Activated CD4-positive, CD25-positive, alpha-beta regulatory T cell treated with anti-CD3 and anti-CD28 coated beads, Interleukin-2, amount 50 U/mL, for 72 hours (primary cell): Measurements from ENCODE around the gene HEATR3.
A peak's percentile ranks its signal among the peaks of the same experiment; 100 is the strongest.

Experiments
- DNase-seq: peaks from one replicate; pipeline ENCODE4 v3.0.0; 2021

HEATR3 gene

DNA sequence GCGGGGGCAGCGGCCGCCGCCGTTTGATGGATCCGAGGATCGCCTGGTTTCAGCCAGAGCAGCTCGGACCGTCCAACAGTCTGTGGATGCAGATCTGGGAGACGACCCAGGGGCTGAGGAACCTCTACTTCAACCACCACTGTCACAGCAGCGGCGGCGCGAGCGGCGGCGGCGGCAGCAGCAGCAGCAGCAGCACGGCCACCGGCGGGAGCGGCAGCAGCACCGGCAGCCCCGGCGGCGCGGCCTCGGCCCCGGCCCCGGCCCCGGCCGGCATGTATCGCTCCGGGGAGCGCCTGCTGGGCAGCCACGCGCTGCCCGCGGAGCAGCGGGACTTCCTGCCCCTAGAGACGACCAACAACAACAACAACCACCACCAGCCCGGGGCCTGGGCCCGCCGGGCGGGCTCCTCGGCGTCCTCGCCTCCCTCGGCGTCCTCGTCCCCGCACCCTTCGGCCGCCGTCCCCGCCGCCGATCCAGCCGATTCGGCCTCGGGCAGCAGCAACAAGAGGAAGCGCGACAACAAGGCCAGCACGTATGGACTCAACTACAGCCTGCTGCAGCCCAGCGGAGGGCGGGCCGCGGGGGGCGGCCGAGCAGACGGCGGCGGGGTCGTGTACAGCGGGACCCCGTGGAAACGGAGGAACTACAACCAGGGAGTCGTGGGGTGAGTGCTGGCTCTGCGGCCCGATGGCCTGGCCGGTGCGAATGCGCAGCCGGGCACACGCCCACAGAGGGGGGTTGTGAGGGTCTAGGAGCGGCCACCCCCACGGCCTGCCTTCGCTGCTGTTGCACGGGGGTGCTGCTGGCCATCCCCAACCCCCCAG lies 88.0 kb downstream of the HEATR3 start:
- DNase-seq = peak; percentile 54

DNA sequence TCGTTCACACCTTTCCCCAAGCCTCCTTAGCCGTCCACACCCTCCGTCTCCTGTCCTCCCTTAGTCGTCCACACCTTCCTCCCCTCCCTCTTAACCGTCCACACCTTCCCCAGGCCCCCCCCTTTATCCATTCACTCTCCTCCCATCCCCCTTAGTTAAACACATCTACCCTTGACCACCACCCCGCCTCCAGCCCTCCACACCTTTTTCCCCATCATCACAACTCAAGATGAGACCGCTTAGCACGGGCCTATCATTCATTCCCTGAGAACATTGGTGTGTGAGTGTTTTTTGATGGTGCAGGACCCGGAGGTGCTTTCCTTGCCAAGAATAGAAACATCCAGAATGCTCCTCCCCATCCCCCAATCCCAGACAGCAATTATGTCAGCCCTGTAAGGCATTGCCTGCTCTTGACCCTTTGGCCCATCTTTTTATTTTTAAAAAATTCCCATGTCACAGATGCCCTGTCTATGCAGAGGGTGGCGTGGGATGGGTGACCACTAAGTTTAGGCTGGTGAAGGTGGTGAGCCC lies 88.7 kb downstream of the HEATR3 start:
- DNase-seq = no peak

DNA sequence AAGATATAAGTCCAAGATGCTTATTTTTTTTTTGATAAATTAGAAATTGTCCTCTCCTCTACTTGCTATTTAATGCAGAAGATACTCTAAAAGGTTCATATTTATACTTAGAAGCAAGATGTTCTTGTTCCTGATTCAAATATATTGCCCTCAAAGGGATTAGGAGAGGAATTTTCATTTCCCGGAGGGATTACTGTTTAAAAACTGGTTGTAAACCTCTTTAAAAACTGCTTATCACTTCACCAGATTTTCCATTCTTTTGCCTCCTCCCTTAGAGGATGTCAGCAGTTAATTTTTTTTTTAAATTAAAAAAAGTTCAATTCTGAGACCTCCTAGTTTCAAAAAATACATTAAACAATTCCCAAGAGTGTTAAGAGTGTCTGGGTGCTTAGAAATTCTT lies 90.2 kb downstream of the HEATR3 start:
- DNase-seq = no peak
